Activated CD4-positive, alpha-beta T cell treated with anti-CD3 and anti-CD28 coated beads for 4 hours (primary cell): ENCODE results near the gene FUT8.
"Not testable (repeated sequence)": the region's sequence is repeated elsewhere in the genome, so short reads cannot be mapped to it uniquely, and the experiment has no call there.

ENCODE experiments used
- DNase-seq, 2 donors: peaks; one replicate each; pipeline ENCODE4 v3.0.0-alpha.2; 2020

FUT8 gene

DNA sequence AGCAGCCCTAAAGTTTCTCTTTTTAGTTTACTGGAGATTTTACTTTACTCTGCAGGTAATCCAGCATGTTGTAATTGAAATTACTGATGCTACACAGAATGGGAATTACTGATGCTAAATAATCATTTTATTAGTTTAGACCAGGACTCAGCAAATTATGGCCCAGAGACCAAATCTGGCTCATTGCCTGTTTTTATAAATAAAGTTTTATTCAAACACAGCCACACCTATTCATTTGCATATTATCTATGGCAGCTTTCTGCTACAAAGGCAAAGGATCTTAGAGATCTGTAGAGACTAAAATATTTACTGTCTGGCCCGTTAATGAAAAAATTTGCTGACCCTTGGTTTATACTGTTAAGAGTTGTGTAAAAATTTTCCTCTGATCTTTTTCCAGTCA lies 216.1 kb downstream of the FUT8 start:
- no peak for DNase-seq

DNA sequence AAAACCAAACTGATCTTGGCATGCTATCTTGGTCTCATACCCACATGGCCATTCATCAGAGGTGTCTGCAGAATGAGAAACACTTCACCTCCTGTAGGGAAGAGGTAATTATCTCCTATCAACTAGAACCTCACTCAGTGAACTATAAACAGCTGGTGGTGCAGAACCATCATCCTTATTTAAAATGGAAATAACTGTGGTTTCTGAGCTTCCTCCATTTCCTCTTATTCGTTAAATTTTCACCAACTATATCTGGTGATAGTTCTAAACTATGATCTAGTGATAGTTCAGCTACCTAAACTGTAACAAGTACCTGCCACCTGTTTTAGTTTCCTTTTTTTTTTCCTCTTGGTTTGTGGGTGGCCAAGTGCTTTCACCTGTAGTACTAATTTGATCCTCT lies 218.5 kb downstream of the FUT8 start:
- no peak for DNase-seq

DNA sequence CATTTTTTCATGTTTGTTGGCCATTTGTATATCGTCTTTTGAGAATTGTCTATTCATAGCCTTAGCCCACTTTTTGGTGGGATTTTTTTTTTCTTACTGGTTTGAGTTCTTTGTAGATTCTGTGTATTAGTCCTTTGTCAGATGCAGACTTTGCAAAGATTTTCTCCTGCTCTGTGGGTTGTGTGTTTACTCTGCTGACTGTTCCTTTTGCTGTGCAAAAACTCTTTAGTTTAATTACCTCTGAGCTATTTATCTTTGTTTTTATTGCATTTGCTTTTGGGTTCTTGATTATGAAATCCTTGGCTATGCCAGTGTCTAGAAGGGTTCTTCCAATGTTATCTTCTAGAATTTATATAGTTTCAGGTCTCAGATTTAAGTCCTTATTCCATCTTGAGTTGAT lies 220.0 kb downstream of the FUT8 start:
- no peak for DNase-seq

DNA sequence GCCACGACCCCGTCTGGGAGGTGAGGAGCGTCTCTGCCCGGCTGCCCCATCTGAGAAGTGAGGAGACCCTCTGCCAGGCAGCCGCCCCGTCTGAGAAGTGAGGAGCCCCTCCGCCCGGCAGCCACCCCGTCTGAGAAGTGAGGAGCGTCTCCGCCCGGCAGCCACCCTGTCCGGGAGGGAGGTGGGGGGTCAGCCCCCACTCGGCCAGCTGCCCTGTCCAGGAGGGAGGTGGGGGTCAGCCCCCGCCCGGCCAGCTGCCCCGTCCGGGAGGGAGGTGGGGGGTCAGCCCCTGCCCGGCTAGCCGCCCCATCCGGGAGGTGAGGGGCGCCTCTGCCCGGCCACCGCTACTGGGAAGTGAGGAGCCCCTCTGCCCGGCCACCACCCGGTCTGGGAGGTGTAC lies 221.1 kb downstream of the FUT8 start:
- not testable (repeated sequence) for DNase-seq

DNA sequence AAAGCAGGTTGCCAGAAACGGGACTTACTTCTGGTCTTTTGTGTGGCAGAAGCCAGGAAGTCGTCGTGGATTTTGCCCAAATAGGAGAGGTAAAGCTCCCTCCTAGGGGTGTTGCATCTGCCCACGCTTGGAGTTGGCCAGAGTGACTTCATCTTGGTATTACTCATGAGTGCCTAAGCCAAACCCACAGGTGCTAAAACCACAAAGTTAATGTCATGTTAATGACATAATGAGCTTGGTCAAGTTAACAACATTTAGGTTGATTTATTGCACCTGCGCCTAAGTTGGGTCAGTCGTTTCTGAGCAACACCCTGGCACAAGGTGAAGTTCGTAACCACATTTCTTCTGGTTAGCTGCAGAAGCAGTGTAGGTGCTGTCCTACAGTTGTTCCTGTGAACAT lies 225.2 kb downstream of the FUT8 start:
- peak; percentile 18 to 27 for DNase-seq

DNA sequence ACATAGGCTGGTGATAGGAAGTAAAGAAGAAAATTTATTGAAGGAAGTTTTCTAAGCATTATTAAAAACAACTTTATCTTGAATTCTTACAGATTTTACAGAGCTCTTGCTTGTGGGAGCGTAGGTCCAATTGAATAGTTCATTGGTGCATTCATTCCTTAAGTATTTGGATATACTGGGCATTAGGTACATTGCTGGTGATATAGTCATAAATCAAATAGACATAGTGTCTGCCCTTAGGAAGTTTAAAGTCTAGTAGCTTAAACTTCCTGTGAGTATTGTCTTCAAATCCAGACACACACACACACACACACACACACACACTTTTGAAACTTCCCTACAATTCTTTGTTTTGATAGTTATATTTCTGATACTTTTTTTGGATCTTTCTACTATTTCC lies 226.7 kb downstream of the FUT8 start:
- DNase-seq: no peak

DNA sequence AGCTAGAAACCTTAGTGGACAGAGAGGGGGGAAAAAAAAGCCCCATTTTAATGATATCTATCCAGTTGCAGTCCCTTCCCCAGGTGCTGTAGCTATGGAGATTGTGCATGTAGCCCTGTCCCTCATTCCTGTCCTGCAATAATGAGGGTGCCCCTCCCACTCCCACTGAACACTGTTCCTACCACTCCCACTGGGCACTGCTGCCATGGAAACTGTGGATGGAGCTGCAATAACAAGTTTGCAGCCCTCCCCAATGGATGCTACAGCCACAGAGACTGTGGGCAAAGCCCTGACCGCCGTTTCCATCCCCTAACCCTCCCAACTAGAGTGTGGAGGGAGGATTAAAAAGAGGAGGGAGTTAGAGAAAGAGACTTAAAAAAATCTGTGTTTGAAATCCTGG lies 238.3 kb downstream of the FUT8 start:
- no peak for DNase-seq

DNA sequence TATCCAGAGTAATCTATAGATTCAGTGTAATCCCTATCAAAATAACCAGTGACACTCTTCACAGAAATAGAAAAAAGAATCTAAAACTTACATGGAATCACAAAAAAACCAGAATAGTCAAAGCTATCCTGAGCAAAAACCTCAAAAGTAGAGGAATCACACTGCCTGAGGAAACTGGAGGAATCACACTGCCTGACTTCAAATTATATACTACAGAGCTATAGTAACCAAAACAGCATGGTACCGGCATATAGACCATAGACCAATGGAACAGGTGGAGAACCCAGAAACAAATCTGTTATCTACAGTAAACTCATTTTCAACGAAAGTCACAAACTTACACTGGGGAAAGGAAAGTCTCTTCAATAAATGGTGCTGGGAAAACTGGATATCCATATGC lies 244.0 kb downstream of the FUT8 start:
- no peak for DNase-seq

DNA sequence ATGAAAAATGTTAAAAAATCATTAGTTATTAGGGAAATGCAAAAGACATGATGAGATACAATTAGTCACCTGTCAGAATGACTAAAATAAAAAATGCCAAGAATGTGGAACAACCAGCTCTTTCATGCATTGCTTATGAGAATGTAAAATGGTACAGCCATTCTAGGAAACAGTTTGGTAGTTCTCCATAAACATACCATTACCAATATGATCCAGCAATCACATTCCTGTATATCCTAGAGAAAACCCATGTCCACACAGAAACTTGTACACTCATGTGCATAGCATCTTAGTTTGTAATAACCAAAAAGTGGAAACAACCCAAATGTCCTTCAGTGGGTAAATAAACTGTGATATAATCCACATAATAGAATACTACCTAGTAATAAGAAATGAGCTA lies 245.7 kb downstream of the FUT8 start:
- DNase-seq: no peak

DNA sequence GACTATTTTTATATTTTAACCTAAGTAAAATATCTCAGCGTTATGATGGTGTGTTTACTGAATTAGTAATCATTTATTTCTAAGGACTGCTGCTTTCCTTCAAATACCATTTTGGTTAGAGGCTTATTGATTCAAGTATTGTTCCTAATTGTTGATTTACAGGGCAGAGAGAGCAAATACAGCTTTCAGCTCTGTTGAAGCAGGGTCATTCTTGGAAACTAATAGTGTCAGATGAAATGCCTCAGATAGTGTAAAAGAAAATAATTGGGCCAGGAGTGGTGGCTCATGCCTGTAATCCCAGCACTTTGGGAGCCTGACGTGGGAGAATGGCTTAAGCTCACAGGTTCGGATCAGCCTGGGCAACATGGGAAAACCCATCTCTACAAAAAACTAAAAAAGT lies 249.3 kb downstream of the FUT8 start:
- no peak for DNase-seq

DNA sequence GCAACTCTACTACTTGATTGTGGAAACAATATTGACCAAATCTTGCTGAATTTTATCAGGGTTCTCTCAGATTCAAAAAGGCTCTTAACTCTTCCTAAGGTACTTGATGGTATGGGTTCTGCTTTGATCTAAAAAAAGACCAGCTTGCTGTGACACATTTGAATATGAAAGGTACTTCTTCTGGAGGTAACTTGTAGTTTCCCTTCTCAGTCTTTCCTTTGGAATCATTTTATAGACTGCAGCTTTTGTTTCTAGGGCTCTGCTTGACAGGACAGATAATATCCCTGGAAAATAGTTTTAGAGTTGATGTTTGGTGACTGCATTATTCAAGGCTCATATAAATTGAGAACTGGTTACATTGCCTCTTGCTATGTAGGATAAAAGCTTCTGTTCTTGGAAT lies 251.9 kb downstream of the FUT8 start:
- DNase-seq: no peak

DNA sequence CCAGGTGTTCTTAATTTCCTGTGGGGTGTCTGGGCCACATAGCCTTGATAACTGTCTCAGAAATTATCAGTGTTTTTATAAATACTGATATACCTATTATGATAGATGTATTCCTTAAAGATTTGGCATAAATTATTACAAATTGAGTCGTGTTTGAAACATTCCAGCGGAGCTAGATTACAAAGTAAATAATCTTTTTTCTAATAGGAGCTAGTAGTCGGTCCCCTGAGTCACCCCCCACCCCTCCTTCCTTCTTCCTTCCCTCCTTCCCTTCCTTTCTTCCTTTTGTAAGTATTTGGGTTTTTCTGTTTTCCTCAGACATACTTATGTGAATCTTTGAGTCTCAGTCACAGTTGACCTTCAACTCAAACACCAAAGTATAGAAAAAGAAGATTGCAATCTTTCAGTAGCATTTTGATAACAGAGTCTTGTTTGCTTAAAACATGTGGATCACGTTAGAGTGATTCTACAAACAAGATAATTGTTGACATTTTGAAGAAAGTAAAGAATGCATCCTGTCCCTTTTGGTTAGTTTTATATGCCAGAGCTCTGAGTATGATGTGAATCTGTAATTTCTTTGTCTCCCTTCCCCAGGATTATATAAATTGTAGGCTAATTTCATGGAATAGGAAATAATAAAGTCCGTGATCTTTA lies 264.0 kb downstream of the FUT8 start:
- DNase-seq: no peak

DNA sequence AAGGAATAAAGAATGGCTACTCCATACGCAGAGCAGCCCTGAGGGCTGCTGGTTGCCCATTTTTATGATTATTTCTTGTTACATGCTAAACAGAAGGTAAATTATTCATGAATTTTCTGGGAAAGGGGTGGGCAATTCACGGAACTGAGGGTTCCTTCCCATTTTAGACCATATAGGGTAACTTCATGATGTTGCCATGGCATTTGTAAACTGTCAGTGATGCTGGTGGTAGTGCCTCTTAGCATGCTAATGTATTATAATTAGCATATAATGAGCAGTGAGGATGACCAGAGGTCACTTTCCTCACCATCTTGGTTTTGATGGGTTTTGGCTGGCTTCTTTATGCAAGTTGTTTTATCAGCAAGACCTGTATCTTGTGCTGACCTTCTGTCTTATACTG lies 273.0 kb downstream of the FUT8 start:
- DNase-seq: no peak

DNA sequence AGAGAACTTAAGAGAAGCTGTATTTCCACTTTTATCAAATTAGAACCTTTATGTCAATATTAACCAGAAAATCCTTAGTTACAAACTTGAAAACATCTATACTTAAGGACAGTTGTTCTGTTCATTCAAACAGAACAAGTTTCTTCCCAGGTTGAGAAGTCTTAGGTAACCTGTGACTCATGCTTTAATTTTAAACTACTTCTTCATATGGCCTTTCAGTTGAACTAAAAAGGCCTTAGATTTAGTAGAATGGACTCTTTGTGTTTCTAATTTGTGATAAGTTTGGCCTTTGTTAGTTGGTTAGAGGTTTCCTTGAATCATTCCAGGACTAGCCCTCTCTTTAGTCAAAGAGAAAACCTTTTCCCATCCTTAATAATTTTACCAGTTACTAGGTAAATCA lies 274.2 kb downstream of the FUT8 start:
- DNase-seq: no peak

DNA sequence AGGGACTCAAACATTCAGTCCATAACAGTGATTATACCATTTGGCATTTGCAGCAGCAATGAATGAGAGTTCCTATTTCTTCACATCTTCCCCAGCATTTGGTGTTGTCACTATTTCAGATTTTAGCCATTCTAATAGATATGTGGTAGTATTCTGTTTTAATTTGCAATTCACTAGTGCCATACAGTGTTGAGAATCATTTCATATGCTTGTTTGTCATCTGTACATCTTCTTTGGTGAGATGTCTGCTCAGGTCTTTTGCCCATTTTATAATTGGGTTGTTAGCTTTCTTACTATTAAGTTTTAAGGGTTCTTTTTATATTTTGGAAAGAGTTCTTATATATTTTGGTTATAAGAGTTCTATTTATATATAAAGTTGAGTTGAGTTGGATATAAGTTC lies 276.5 kb downstream of the FUT8 start:
- DNase-seq: no peak

DNA sequence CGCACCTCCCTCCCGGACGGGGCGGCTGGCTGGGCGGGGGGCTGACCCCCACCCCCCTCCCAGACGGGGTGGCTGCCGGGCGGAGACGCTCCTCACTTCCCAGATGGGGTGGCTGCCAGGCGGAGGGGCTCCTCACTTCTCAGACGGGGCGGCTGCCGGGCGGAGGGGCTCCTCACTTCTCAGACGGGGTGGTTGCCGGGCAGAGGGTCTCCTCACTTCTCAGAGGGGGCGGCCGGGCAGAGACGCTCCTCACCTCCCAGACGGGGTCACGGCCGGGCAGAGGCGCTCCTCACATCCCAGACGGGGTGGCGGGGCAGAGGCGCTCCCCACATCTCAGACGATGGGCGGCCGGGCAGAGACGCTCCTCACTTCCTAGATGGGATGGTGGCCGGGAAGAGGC lies 280.0 kb downstream of the FUT8 start:
- DNase-seq: not testable (repeated sequence)

DNA sequence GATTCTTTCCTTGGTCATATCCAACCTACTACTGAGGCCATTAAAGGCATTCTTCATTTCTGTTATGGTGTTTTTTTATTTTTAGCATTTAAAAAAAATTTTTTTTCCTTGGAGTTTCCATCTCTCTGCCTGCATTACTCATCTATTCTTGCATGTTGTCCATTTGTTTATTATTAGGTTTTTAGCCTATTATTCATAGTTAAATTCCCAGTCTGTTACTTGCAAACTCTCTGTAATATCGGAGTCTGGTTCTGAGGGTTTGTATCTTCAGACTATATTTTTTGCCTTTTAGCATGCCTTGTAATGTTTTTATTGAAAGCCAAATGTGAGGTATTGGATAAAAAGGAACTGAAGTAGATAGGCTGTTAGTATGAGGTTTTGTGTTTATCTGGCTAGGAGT lies 284.3 kb downstream of the FUT8 start:
- no peak for DNase-seq

DNA sequence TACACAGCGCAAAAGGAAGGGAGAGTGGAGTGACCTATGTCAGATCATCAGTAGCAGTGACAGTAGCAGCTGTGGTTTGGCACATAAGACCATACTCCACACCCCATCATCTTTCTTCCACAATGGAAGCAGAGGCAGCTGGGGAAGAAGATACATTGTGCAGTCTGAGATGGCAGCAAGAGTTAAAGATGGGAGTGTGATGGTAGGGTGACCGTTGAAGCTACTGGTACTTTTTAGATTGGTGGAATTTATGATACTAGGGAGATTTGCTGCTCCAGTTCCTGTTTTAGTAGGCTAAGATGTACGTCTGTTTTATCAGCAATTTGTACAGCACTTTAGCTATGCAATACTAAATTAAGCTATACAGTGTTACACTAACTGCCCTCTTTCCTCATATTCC lies 291.0 kb downstream of the FUT8 start:
- DNase-seq: no peak

DNA sequence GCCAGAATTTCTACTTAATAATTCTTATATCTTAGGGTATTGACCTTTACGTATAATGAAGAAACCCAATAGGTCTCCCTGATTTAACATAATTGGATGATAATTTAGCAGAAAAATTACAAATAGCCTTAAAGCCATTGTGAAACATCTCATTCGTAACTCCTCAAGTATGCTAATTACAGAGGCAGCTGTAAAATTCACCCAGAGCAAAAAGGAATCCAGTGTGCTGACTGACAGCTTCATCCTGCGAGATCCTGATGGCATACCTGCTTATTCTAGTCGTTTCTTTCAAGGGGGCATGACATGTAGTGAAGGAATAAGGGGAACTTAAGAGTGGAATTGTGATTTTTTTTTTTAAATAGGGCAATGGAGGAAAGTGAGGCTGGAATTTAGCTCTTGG lies 291.5 kb downstream of the FUT8 start:
- no peak for DNase-seq

DNA sequence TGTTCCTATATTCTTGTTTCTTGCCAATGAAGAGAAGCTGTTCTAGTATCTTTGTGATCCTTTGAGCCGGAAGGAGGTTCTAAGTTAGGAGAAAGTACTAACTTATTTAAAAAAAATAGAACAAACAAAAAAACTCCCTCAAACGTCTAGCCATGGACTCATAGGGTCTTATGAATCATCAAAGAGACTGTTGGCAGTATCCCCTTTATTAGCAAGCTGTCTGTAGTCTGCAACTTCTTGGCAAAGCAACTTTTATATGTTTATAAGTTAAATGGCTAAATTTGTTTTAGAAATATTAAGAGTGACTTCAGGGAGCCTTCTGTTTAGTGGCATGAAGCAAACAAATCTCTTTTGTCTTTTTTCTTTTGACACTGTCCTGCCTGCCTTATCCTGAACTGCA lies 291.9 kb downstream of the FUT8 start:
- no peak for DNase-seq

DNA sequence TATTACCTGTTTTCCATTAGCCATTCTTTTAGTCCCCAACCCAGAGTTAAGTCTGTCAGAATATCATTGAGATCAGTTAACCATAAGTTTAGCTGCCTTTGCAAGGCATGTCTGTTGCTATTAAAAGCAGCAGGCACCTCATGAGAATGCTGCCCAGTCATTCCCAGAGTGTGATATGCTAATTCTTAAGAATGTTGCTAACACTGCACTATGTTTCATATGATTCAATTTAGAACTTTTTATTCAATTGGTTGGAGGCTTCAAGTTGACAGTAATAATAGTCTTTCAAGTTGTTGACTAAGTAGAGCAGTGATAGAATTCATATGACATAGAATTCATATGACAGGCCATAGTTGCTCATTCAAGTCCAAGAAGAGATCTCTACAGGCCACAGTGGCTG lies 292.3 kb downstream of the FUT8 start:
- DNase-seq: no peak

DNA sequence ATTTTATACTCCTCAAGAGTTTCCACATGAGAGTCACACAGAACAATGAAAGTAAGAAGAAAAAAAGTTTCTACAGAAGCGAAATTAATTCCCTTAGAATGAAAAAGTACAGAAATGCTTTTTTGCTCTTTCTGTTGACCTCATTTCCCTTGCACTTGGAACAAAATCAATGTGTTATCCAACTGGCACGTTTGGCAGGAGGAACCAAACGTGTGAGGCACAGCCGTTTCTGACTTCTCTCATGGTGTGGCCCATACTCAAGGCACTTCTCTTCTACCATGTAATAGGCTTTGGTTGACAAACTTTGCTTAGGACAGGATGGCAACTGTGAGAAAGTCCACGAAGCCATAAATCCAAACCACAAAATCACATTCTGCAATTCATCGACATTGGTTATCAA lies 297.0 kb downstream of the FUT8 start:
- no peak for DNase-seq

DNA sequence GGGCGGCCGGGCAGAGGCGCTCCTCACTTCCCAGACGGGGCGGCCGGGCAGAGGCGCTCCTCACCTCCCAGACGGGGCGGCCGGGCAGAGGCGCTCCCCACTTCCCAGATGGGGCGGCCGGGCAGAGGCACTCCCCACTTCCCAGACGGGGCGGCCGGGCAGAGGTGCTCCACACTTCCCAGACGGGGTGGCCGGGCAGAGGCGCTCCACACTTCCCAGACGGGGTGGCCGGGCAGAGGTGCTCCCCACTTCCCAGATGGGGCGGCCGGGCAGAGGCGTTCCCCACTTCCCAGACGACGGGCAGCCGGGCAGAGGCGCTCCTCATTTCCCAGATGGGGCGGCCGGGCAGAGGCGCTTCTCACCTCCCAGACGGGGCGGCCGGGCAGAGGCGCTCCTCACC lies 304.3 kb downstream of the FUT8 start:
- DNase-seq: not testable (repeated sequence)

DNA sequence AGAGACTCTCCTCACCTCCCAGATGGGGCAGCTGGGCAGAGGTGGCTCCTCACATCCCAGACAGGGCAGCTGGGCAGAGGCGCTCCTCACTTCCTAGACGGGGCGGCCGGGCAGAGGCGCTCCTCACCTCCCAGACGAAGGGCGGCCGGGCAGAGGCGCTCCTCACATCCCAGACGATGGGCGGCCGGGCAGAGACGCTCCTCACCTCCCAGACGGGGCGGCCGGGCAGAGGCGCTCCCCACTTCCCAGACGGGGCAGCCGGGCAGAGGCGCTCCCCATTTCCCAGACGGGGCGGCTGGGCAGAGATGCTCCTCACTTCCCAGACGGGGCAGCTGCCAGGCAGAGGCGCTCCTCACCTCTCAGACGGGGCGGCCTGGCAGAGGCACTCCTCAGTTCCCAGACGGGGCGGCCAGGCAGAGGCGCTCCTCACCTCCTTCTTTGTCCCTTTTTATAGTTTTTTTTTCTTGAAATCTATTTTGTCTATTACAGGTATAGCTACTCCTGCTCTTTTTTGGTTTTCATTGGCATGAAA lies 304.9 kb downstream of the FUT8 start:
- DNase-seq: not testable (repeated sequence)

DNA sequence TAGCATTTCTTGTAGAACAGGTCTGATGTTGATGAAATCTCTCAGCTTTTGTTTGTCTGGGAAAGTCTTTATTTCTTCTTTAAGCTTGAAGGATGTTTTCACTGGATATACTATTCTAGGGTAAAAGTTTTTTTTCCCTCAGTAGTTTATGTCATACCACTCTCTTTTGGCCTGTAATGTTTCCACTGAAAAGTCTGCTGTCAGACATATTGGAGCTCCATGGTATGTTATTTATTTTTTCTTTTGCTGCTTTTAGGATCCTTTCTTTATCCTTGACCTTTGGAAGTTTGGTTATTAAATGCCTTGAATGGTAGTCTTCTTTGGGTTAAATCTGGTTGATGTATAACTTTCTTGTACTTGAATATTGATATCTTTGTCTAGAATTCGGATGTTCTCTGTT lies 306.1 kb downstream of the FUT8 start:
- DNase-seq: no peak

DNA sequence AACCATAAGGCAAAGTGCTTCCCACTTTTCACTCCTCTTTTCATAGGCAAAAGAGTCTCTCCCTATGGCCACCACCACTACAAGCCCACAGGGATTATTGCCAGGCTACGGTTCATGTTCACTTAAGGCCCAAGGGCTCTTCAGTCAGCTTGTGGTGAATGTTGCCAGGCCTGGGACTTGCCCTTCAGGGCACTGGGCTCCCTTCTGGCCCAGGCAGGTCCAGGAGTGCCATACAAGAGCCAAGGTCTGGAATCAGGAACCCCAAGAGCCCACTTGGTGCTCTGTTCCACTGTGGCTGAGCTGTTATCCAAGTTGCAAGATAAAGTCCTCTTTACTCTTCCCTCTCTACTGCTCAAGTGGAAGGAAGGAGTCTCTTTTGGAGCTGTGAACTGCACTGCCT lies 307.6 kb downstream of the FUT8 start:
- DNase-seq: no peak
